ENCODE data around the gene EIF2S2.
A peak's percentile ranks its signal among the peaks of the same experiment; 100 is the strongest.
"Not testable (repeated sequence)": the region's sequence is repeated elsewhere in the genome, so short reads cannot be mapped to it uniquely, and the experiment has no call there.

The EIF2S2 gene

GRCh38 chr20:34145280-34145819 lies 33.3 kb upstream of the EIF2S2 start:
- TF ChIP-seq CTCF (IDR thresholded peaks at IDR 0.05), result no peak
- Histone ChIP-seq H3K27ac (no peak overlapping the region), H3K36me3 (no peaks in the 10 kb centered on the region), H3K4me1 (ENCODE audit: control insufficient read depth in 1 of 2, insufficient read depth in 1 of 2, low read depth in 1 of 2, low read length in 1 of 2) (peaks cover 0 to 9% of the 10 kb centered on the region in 2 experiments), H3K4me3 (ENCODE audit: low read depth in 1 of 2, low read length in 1 of 2) (no peak overlapping the region), H3K9me3 (no peaks in the 10 kb centered on the region), H3K27me3 (no peaks in the 10 kb centered on the region)

GRCh38 chr20:34143951-34144350 lies 31.9 kb upstream of the EIF2S2 start:
- H3K4me1 ChIP-seq (ENCODE audit: control insufficient read depth in 1 of 2, insufficient read depth in 1 of 2, low read depth in 1 of 2, low read length in 1 of 2), result peaks cover 10 to 21% of the 10 kb centered on the region in 2 experiments
- H3K9me3 ChIP-seq, result no peaks in the 10 kb centered on the region
- H3K27me3 ChIP-seq, result no peaks in the 10 kb centered on the region
- H3K27ac ChIP-seq, result no peak overlapping the region
- H3K4me3 ChIP-seq (ENCODE audit: low read depth in 1 of 2, low read length in 1 of 2), result no peak overlapping the region
- TF ChIP-seq CTCF (IDR thresholded peaks at IDR 0.05), result no peak
- H3K36me3 ChIP-seq, result no peaks in the 10 kb centered on the region

- Histone ChIP-seq H3K9me3 (no peaks in the 10 kb centered on the region), H3K27ac (no peak overlapping the region), H3K4me3 (ENCODE audit: low read depth in 1 of 2, low read length in 1 of 2) (no peak overlapping the region), H3K36me3 (no peaks in the 10 kb centered on the region), H3K27me3 (no peaks in the 10 kb centered on the region), H3K4me1 (ENCODE audit: control insufficient read depth in 1 of 2, insufficient read depth in 1 of 2, low read depth in 1 of 2, low read length in 1 of 2) (peaks cover 11 to 21% of the 10 kb centered on the region in 2 experiments)
- no peak for TF ChIP-seq CTCF (IDR thresholded peaks at IDR 0.05)
These were observed 30.1 kb upstream of the EIF2S2 start for GRCh38 chr20:34142121-34142520.

- Histone ChIP-seq H3K4me1 (ENCODE audit: control insufficient read depth in 1 of 2, insufficient read depth in 1 of 2, low read depth in 1 of 2, low read length in 1 of 2) (peaks cover 11 to 21% of the 10 kb centered on the region in 2 experiments), H3K4me3 (ENCODE audit: low read depth in 1 of 2, low read length in 1 of 2) (no peak overlapping the region), H3K36me3 (no peaks in the 10 kb centered on the region), H3K27ac (no peak overlapping the region), H3K9me3 (no peaks in the 10 kb centered on the region), H3K27me3 (no peaks in the 10 kb centered on the region)
- no peak for TF ChIP-seq CTCF (IDR thresholded peaks at IDR 0.05)
These were observed 29.2 kb upstream of the EIF2S2 start for GRCh38 chr20:34141293-34141692.

GRCh38 chr20:34135525-34136275 lies 23.7 kb upstream of the EIF2S2 start:
- H3K27ac ChIP-seq, result peak overlapping the region; percentile 23
- not testable (repeated sequence) for H3K36me3 ChIP-seq; H3K27me3 ChIP-seq; H3K4me3 ChIP-seq (ENCODE audit: low read depth in 1 of 2, low read length in 1 of 2); H3K9me3 ChIP-seq
- peaks cover 26 to 40% of the 10 kb centered on the region in 2 experiments for H3K4me1 ChIP-seq (ENCODE audit: control insufficient read depth in 1 of 2, insufficient read depth in 1 of 2, low read depth in 1 of 2, low read length in 1 of 2)

DNA sequence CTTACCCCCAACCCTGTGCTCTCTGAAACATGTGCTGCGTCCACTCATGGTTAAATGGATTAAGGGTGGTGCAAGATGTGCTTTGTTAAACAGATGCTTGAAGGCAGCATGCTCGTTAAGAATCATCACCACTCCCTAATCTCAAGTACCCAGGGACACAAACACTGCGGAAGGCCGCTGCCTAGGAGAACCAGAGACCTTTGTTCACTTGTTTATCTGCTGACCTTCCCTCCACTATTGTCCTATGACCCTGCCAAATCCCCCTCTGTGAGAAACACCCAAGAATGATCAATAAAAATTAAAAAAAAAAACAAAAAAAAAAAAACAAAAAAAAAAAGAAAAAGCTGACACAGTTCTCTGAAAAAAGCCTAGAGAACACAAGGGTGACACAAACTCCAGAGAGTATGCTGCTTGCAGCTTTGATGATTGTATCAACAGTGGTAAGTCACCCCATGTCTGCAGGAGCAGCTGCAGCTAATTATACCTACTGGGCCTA lies 21.4 kb upstream of the EIF2S2 start:
- H3K36me3 ChIP-seq; H3K4me3 ChIP-seq (ENCODE audit: low read depth in 1 of 2, low read length in 1 of 2); H3K27me3 ChIP-seq; H3K9me3 ChIP-seq: not testable (repeated sequence)
- peaks cover 17 to 34% of the 10 kb centered on the region in 2 experiments for H3K4me1 ChIP-seq (ENCODE audit: control insufficient read depth in 1 of 2, insufficient read depth in 1 of 2, low read depth in 1 of 2, low read length in 1 of 2)
- H3K27ac ChIP-seq, result peak overlapping the region; percentile 76

DNA sequence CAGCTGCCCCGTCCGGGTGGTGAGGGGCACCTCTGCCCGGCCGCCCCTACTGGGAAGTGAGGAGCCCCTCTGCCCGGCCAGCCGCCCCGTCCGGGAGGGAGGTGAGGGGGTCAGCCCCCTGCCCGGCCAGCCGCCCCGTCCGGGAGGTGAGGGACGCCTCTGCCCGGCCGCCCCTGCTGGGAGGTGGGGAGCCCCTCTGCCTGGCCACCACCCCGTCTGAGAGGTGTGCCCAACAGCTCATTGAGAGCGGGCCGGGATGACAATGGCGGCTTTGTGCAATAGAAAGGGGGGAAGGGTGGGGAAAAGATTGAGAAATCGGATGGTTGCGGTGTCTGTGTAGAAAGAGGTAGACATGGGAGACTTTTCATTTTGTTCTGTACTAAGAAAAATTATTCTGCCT lies 20.9 kb upstream of the EIF2S2 start:
- Histone ChIP-seq H3K27ac (peak overlapping the region; percentile 76), H3K4me1 (ENCODE audit: control insufficient read depth in 1 of 2, insufficient read depth in 1 of 2, low read depth in 1 of 2, low read length in 1 of 2) (peaks cover 17 to 34% of the 10 kb centered on the region in 2 experiments), H3K4me3 (ENCODE audit: low read depth in 1 of 2, low read length in 1 of 2) (peak overlapping the region; percentile 4 to 42)
- not testable (repeated sequence) for H3K27me3 ChIP-seq, H3K36me3 ChIP-seq, H3K9me3 ChIP-seq

GRCh38 chr20:34132491-34132890 lies 20.4 kb upstream of the EIF2S2 start:
- not testable (repeated sequence) for H3K36me3 ChIP-seq, H3K9me3 ChIP-seq, H3K27me3 ChIP-seq
- Histone ChIP-seq H3K4me1 (ENCODE audit: control insufficient read depth in 1 of 2, insufficient read depth in 1 of 2, low read depth in 1 of 2, low read length in 1 of 2) (peaks cover 17 to 34% of the 10 kb centered on the region in 2 experiments), H3K27ac (peak overlapping the region; percentile 76), H3K4me3 (ENCODE audit: low read depth in 1 of 2, low read length in 1 of 2) (peak overlapping the region in 1 of 2 experiments; percentile 42)
